GM12801 (cell line): Measurements from ENCODE around the gene TANGO2.

ENCODE experiments used
- CTCF ChIP-seq: IDR thresholded peaks from one replicate; pipeline ENCODE4 v1.5.1; 2011; ENCODE audit warnings: control low read depth; ENCODE audit not compliant: insufficient read length; ENCODE audit errors: extremely low read depth

Gene TANGO2

GRCh38 chr22:20009018-20009491, 11.9 kb upstream of the TANGO2 start:
- TF ChIP-seq CTCF: no peak

GRCh38 chr22:20009582-20010306, 11.2 kb upstream of the TANGO2 start:
- TF ChIP-seq CTCF: no peak

GRCh38 chr22:20010307-20011122, 10.4 kb upstream of the TANGO2 start:
- TF ChIP-seq CTCF: no peak

- no peak for TF ChIP-seq CTCF
These were observed 9.6 kb upstream of the TANGO2 start for GRCh38 chr22:20011123-20011992.

DNA sequence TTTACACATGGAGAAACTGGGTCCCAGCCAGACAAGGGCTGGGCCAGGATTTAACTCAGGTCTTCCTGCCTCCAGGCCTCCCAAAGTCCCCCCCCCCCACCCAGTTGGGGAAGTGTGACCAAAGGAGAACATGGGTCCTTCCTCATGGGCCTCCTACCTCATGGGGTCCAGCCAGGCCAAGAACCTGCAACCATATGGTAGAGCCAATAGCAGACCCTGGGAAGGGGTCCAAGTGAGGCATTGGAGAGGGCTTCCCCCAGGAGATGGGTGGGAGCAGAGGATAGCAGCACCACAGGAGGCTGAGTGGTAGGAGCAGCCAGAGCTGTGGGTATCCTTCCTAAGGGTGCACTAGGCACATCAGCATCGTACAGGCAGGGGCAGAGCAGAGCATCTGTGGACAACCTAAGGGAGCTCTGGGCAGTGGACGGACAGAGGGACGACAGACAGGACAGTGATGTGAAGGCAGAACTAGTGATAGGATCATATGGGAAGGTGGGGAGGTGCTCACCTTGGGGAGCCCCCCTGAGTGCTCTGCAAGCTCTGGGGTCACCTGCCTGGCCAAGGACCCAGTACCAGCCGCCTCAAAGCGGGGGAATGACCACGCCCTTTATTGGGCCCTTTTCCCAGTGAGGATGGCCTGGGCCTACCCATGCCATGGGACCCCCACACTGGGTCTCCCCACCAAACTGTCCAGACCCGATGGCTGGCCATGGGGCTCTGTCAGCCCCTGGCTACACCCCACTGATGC, 8.7 kb upstream of the TANGO2 start:
- no peak for TF ChIP-seq CTCF

GRCh38 chr22:20012741-20013331, 8.1 kb upstream of the TANGO2 start:
- no peak for TF ChIP-seq CTCF
